8988T (cell line): ENCODE data around the gene ZFAND3.
A peak's percentile ranks its signal among the peaks of the same experiment; 100 is the strongest.

ENCODE experiments used
- DNase-seq: peaks from one replicate; pipeline ENCODE4 v3.0.0; 2011

Gene ZFAND3, protein sequence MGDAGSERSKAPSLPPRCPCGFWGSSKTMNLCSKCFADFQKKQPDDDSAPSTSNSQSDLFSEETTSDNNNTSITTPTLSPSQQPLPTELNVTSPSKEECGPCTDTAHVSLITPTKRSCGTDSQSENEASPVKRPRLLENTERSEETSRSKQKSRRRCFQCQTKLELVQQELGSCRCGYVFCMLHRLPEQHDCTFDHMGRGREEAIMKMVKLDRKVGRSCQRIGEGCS

DNA sequence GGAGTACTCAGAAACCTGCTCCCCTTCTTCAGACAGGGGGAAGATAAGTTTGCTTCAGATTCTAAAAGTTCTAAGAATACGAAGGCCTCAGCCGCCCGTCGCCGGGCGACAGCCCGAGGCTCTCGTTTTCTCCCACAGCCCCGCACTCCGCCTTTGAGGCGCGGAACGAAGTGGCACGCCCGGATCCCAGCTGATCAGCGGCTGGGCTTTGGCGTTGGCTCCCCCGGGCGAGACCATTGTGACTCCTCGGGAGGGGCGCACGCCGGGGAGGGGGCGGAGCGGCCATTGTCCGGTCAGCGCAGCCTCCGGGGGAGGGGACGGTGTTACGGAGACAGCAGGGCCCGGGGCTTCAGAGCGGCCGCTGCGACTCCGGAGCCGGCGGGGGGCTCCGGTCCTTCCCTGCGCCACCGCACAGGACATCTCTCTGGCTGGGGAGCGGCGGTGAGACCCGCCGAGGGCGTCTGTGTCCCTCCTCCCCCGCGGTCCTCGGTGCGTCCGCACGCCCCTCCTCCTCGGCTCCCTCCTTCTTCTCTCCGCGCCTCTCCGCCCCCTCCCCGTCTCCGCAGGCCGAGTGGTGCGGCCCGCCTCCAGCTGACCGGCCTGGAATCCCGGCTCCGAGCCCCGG is at the start of gene ZFAND3:
ZFAND3 (plus strand) TSS at position 551 of the 625 bp plus-strand sequence. CDS start 219 bp downstream, outside the sequence.
- peak; percentile 83 for DNase-seq

DNA sequence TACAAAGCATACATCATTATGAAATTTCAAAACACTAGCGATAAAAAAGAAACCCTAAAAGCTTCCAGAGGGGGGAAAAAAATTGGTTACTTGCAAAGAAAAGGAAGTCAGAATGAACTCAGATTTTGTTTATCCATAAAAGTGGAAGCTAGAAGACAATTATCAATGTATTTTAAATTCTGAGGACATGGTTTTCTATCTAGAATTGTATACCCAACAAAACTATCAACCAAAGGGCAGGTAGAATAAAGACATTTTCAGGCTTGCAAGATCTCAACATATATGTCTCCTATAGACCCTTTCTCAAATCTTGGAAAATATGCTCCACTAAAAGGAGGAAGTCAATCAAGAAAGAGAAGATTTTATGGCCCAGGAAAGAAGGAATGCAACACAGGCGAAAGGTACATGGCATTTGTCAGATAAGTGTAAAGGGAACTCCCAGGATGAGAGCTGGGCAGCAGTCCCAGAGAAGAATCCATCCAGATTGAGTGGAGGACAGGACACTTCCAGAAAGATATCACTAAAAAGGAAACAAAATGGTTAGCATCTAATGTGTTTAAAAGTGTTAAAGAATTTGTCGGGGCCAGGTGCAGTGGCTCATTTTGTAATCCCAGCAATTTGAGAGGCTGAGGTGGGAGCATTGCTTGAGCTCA is 45.4 kb upstream of the ZFAND3 start:
- no peak for DNase-seq

DNA sequence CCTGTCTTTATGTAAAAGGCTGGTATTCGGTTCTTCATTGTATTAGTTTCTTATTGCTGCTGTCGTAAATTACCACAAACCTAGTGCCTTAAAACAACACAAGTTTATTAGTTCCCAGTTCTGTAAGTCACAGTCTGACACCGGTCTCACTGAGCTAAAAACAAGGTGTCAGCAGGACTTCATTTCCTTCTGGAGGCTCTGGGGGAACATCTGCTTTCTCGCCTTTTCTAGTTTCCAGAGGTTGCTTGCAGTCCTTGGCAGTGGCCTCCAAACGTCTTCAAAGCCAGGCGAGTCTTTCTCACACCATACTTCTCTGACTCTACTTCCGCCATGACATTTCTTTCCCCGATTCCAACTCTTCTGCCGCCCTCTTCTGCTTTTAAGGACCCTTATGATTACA is 43.0 kb upstream of the ZFAND3 start:
- DNase-seq: no peak

DNA sequence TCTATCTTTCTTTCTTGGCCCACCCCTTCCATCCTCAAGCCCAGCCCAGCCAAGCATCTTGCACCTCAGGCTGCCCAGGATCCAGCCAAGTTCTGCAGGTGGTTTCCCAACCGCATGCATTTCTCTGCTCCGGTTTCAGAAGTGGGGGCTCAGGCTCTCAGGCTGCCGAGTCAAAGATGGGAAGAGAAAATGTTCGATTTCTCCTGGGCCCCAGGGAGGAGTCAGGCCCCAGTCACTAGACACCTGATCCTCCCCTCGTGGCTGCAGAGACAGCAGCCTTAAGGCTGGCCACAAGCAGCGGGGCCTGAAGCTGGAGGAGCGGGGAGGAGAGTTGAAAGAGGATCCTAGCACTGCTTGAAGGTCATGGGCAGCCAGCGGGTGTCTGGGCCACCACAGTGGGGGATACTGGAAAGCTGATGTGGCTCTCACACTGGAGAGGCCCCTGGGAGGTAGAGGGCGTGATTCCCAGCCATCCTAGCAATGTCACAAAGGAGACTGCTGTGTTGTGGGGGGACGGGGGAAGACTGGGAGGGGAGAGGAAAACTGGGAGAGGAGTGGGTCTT is 42.2 kb upstream of the ZFAND3 start:
- no peak for DNase-seq

DNA sequence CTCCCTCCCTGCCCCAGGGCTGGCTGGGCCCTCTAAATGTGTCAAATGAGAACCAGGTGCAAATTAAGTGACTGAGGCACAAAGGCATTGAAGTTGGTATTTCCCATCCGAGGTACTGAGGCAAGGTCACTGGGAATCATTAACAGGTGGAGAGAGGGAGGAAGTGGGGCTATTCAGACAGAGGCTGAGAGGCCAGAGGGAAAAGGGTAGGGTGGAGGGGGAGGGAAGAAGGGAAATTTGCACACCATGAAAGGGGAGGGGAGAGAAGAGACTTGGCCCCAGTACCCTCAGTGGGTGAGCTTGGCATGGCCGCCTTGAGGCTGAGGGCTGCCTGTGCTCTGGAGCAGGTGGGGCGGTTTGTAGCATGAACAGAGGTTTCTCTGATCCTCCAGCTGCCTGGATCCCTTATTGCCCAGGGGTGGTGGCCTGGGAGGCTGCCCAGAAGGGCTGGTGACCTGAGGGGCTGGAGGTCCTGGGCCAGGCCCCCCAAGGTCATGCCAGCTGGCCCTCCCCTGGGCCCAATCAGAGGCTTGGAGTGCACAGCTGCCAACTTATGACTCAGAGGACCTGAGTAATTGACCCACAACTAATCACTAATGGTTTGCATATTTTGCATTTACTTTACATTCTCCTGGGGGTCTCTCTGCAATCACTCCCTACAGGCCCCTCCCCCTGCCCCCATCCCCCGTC is 40.3 kb upstream of the ZFAND3 start:
- no peak for DNase-seq

DNA sequence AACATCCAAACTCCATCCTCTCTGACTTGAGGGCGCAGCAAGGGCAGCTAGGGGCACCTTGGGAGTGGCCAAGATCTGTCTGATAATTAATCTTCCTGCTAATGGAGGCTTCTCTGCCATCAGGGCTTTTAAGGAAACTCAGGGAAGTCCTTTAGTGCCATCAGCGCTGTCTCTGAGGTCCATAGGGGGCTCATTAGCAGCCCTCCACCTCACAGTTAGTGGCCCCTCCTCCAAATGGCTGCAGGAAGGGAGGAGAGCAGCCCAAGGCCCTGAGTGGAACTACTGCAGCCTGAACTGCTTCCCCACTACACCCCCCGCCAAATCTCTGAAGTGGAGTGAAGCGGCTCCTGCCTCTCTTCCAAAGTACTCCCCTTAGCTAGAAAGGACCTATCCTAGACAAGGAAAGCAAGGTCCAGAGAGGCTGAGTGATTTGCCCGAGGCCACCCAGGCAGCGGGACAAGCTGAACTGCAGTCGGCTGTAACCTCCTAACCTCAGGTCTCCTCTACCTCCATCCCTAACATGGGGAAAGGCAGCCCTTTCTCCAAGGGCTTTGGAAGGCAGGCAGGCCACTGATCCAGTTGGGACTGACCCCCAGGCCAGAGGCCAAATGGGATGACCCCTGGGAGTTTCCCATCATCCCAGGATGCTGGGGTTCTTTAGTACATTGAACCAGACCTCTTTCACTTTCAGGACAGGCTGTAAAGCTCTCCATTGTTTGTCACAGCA is 39.5 kb upstream of the ZFAND3 start:
- DNase-seq: no peak

DNA sequence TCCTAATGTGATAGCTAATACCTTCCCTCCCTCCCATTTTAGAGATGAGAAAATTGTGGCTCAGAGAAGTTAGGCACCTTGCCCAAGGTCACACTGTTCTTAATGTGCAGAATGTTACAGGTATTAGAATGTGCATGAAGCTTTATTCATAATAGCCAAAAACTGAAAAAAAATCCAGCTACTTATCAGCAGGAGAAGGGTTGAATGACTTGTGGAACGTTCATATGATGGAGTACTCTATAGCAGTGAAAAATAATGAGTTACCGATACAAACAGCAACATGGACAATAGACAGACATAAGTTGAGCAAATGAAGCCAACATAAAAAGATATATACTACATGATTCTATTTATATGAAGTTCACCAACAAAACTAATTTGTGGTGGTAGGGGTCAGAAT is 37.7 kb upstream of the ZFAND3 start:
- DNase-seq: no peak

DNA sequence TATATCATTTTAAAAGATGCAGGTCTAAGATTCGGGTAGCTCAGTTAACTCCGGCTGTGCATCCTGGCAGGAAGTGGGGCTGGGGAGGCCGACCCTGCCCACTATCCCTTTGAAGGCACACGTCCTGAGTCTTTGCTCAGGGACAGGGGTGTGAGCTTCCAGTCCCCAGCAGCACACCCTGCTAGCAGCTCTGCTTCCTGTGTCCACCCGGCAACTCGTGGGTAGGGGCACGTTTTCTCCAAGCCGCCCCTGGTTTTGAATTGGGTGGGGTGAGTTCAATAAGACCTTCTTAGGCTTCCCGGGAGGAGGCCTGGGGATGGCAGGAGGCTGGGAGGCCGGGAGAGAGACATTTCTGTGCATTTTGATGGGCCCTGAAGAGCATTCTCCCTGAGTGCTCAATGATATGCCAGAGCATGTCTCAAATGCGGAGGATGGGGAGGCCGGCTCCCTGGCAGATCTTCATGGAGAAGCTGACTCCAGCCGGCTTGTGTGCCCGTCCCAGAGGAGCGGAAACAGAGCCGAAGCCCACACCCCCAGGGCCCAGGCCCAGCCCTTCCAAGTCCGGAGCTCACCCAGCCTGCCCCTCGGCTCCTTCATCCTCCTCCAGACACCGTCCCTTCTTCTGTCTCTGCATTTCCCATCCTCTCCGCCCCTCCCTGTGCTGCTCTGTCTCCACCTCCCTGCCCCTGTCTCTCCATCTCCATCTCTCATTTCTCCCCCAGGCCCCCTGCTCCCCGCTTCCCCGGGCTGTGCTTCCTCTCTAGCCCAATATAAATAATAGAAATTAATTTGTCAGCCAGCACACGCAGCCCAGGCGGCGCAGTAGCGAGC is 36.3 kb upstream of the ZFAND3 start:
- DNase-seq: no peak

DNA sequence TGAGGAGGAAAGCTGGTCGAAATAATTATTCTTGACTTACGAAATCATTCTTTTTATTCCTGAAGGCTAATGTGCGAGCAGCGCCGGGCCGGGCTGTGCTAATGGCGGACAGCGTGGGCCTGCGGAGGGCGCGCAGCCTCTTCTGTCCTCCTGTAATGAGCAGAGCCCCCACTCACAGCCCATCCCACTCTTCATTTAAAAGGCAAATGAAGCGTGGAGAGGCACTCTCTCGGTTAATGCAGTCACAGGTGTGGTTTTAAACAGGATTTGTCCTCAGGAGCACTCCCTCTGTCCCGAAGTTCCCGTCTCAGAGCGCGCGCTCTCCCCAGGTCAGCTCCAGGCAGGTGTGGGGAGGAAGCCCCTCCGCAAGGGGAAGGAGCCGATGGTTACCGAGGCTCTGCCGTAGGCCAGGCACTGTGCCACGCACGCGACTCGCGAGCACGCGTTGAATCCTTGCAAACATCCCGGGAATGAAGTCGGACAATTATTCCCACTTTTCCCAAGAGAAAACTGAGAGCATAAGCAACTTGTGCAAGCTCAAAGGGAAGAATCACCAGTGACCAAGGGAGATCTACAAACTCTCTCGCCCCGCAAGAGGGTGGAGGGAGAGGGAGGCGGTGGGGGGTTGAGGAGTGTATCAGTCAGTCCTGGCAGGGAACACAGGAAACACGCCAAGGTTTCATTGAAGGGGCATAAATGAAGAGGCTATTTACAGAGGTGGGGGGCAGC is 35.5 kb upstream of the ZFAND3 start:
- DNase-seq: no peak

DNA sequence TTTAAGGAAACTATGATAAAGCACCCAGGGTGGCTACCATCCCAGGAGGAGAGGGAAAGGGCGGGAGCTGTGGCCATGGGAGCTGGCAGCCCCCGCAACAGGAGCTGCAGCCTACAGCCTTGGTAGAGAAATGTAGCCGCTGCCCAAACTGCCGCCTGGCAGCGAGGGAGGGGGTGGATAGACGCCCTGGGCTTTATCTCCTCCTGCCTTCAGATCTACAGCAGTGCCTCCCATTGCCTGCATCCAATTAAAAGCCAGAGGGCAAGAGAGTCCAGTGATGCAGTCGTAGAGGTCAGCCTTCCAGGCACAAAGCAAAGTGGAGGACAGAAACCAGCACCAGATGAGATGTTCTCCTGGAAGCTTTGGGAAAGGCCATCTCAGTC is 35.0 kb upstream of the ZFAND3 start:
- no peak for DNase-seq

DNA sequence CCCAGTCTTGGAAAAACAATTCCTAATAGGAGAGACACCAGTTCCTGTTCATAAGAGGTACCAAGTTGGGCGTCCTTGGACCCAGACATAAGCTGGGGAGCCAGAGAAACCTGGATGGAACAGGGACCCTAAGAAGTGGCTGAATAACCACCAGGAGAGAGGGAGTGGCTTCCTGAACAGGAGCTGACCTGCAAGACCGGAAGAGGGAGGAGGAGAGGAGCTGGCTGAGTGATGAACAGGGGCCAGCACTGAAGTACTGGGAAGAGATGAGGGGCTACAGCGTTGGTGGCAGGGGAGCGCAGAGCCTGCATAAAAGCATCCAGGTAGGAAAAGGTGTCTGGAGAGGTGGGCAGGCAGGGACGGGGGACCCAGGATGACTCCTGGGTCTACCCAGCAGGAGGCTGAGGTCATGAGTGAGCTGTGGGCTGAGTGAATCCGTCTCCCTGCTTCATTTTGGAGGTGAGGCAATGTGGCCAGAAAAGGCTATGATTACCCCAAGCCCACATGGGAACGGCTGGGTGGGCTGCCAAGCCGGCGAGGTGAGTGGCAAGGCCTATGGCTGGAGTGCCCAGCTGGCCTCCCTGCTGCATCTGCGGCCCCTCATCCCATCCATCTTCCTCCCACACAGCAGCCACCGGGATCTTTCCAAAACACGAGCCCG is 34.4 kb upstream of the ZFAND3 start:
- DNase-seq: no peak

DNA sequence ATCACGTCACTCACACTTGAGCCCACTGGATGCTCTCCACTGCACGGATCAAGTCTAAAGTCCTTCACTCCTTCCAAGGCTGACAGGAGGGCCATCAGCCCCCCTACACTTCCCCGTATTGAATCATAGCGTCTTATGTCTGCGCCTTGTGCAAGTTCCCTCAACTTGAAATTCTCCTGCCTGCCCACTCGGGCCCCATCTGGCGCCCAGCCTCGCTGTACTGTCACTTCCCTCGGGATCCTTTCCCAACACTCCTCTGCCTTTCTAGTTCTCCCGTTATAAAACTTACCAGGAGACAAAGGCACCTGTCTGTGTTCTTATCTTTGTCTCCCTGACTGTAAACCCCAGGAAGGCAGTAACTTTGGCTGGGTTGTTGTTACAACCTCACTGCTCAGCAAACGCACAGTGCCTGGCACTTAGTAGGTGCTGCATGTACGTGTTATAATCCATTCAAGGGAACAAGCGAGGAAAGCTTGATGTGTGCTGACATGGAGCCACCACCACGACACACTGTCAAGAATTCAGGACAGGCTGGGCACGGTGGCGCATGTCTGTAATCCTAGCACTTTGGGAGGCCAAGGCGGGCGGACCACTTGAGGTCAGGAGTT is 33.8 kb upstream of the ZFAND3 start:
- DNase-seq: no peak

DNA sequence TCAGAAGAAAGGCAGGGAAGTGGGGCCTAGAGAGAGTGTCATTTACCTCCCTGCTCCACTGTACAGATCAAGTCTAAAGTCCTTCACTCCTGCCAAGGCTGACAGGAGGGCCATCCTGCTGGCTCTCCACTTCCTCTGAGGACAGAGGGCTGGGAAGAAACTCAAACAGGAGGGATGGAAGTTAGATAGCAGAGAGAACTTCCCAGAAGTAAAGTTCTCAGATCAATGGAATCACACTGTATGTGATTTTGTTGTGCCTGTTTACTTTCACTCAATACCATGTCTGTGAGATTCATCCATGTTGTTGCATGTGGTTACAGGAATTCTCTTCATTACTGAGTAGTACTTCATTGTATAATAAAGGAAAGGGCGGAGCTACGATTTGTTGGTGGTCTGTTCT is 32.3 kb upstream of the ZFAND3 start:
- no peak for DNase-seq

DNA sequence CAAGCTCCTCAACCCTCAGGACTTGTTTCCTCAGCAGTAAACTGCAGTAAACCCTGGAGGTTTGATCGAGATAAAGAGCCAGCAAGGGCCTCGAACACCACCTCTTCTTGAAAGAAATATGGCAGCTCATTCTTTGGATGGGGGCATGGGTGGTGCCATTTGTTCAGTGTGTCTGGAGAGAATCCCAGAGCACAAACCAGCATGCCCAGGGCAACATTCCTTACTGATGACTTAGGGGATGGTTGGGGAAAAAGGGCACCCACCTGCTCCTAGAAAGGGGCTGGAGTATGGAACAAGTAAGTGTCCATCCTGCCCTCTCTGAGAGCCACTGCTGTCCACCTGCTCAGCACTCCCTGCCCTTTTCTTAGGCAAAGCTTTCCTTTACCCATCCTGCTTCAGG is 31.3 kb upstream of the ZFAND3 start:
- peak; percentile 40 for DNase-seq

DNA sequence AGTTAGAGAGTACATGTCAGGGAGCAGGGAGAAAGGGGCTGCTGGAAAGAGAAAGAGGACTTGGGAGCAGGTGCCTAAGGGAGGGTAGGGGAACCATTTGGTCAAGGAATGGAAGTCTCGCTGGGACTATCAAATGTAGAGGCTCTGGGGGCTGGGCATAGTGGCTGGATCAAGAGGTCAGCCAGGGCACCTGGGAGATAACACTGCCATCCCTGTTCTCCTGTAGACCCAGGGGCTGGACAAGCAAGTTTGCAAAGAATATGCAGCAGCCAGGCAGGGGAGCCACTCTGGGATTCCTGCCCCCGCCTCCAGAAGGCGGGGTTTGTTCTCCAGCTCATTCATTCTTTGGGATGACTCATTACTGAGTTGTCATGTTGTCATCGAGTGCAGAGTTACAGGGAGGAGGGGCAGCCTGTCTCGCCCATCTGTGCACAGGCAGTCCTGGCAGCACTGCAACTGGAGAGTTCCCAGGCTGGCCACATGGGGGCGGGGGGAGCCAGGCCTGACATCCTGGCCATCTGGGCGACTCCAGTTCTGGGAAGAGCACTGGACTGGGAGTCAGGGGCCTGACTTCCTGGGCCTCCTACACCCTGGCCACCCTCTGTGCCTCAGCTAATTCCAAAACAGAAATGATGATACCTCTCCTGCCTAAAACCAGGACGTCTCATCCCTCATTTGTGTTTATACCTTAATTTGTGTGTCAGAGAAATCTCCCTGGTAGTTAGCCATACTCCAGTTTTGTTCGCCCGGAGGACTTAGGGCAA is 28.2 kb upstream of the ZFAND3 start:
- DNase-seq: peak; percentile 83

DNA sequence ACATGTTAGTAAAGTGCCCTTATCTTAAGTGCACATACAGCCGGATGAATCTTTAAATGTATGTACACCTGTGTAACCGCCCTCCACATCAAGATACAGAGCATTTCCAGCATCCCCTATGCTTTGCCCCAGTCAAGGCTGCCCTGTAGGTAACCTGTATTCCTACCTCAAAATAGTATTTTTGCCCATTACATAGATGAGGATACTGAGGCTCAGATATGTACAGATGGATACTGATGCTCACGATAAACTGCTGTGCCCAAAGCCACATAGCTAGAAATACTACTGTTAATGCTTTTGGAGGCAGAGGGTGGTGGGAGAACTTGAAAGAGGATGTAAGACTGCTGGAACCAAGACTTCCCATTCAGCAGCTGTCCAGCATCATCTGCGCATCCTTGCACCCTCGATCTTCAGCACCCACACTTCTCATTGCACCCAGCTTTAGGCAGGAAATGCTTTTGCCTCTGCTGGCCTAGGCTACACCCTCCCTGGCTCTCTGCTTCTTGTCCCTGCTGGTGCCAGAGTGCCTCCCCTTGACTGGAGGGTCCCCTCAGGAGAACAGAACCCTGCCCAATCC is 27.0 kb upstream of the ZFAND3 start:
- DNase-seq: no peak

DNA sequence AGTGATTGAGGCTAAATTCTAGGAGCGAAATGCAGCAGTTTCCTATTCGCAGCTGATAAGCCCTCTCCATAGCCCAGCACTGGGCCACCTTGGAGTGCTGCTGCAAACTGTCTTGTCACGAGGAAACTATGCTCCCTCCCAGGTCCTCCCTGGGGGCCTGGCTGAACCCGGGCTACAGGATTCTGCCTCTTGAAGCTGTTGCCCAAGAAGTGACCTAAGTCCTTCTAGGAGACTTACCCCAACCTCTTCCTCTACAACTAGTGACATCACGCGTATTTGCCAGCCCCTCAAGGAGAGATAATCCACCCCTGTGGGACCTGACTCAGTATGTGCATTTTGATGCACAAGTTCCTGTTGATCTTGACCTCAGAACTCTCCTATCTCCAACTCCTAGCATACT is 26.5 kb upstream of the ZFAND3 start:
- no peak for DNase-seq

DNA sequence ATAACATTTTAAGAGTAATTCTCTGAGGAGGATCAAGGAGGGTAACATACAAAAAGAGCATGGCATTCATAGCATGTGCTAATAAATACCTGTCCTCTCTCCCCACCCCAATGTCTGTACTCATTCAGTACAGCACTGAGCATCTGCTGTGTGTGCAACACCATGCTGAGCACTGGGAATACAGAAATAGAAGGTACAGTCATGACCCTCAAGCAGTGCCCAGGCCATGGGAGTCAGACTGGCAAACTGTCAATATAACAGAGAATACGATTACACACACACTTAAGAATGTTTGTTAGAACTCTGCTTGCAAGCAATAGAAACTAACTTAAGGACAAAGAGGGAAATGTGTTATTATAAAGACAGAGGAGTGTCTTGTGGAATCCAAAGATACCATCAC is 24.7 kb upstream of the ZFAND3 start:
- DNase-seq: no peak
